Esophagus muscularis mucosa (tissue), 4 donors: ENCODE results near the gene ZBTB4.

ENCODE experiments used
- CTCF ChIP-seq, 3 experiments: fragments of 200-600 bp in 2 of 3; fragments of 450-650 bp in 1 of 3; sonication (generic) in 2 of 3; IDR thresholded peaks; one replicate each; pipeline ENCODE4 v1.5.1; 2017 to 2019; ENCODE audit warnings: antibody characterized with exemption in 3 of 3, mild to moderate bottlenecking in 2 of 3, moderate library complexity in 1 of 3
- EP300 ChIP-seq: sonication (generic); formaldehyde crosslinking; IDR thresholded peaks from one replicate; pipeline ENCODE4 v1.6.1; 2017; ENCODE audit warnings: antibody characterized with exemption
- POLR2A ChIP-seq: fragments of 450-650 bp; IDR thresholded peaks from one replicate; pipeline ENCODE4 v1.6.1; 2017; ENCODE audit warnings: antibody characterized with exemption, moderate library complexity, mild to moderate bottlenecking, low read depth

DNA sequence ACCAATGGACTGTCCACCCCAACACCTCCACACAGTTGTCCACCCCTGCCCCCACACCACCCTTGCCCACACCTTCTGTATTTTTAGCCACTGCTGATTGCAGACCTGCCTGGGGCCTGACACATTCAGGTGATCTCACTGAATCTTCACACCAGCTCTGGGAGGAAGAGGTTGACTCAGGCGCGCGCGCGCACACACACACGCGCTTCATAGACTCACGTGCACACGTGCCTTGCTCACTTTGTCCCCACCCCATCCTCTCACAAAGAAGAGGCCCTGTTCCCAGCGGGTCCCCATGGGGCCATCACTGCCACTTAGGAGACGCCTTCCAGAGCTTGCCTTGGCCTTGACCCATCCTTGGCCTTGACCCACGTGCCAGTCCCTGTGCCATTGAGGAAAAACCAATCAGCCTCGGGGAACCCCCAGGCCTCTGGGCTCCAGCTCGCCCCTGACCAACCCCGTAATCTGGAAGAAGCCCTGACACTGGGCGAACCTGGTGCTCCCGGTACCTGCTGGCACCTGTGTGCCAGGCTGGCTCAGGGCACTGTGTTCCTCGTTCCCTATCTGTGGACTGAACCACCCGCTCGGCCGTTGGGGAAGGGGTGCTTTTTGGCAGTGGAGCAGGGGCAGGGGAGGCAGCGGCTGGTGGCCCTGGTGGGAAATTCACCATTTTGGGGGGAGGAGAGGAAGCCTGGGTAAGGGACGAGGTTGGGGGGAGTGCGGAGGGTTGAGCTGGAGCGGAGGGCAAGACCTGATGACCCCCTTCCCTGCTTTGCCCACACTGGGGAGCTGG lies 68.6 kb downstream of the ZBTB4 start:
- no peak for TF ChIP-seq CTCF (IDR thresholded peaks at IDR 0.05)
- no peak for TF ChIP-seq POLR2A
- no peak for TF ChIP-seq EP300
